K562 (cell line): Measurements from ENCODE around the gene FITM1. TPM values are rescaled to one million over a fixed set of nuclear protein-coding genes. Genes with fewer than 3 reads are reported as not detected.

ENCODE experiments used
- BHLHE40 ChIP-seq: IDR thresholded peaks from 2 replicates; pipeline ENCODE4 v1.6.1; 2011; ENCODE audit warnings: low read length, improper control_type of control experiment
- DACH1 ChIP-seq: fragments of 450-650 bp; IDR thresholded peaks from 2 replicates; pipeline ENCODE4 v1.6.1; 2018; ENCODE audit not compliant: partially characterized antibody
- EWSR1 ChIP-seq: fragments of 450-650 bp; IDR thresholded peaks from 2 replicates; pipeline ENCODE4 v1.6.1; 2018; ENCODE audit warnings: borderline replicate concordance, mild to moderate bottlenecking, low read depth, moderate library complexity; ENCODE audit not compliant: partially characterized antibody
- MEIS2 ChIP-seq: fragments of 450-650 bp; IDR thresholded peaks from 2 replicates; pipeline ENCODE4 v1.6.1; 2014; ENCODE audit warnings: mild to moderate bottlenecking; ENCODE audit not compliant: partially characterized antibody
- NR4A1 ChIP-seq, 2 experiments: fragments of 250-450 bp in 1 of 2; fragments of 450-650 bp in 1 of 2; sonication (Bioruptor Pico) in 1 of 2; IDR thresholded peaks; 2 replicates each; pipeline versions ENCODE4 v1.4.0 to v1.6.1; 2016 to 2020; ENCODE audit warnings: mild to moderate bottlenecking in 2 of 2, missing compliant biosample characterization in 1 of 2, missing genetic modification characterization in 1 of 2, moderate library complexity in 1 of 2
- POLR2B ChIP-seq: fragments of 450-650 bp; IDR thresholded peaks from 2 replicates; pipeline ENCODE4 v1.6.1; 2018; ENCODE audit warnings: low read depth; ENCODE audit not compliant: partially characterized antibody
- RAD51 ChIP-seq: fragments of 450-650 bp; IDR thresholded peaks from 2 replicates; pipeline ENCODE4 v1.7.1; 2016; ENCODE audit warnings: low read depth, mild to moderate bottlenecking, borderline replicate concordance
- RNF219 ChIP-seq: fragments of 250-450 bp; sonication (Bioruptor Pico); IDR thresholded peaks from 2 replicates; pipeline ENCODE4 v1.5.0; 2022; ENCODE audit warnings: mild to moderate bottlenecking
- TEAD2 ChIP-seq: fragments of 450-650 bp; IDR thresholded peaks from 2 replicates; pipeline ENCODE4 v1.6.1; 2016; ENCODE audit warnings: missing genetic modification characterization, control low read depth, missing compliant biosample characterization
- TFAP4 ChIP-seq: sonication (generic); formaldehyde crosslinking; IDR thresholded peaks from 2 replicates; pipeline ENCODE4 v1.8.0; 2022; ENCODE audit warnings: missing genetic modification reagents, mild to moderate bottlenecking, moderate library complexity, borderline replicate concordance
- TOE1 ChIP-seq, 2 experiments: fragments of 450-650 bp in 1 of 2; sonication (generic) in 1 of 2; formaldehyde crosslinking in 1 of 2; IDR thresholded peaks; 2 replicates each; pipeline versions ENCODE4 v1.7.1 to v1.8.0; 2016 to 2022; ENCODE audit warnings: borderline replicate concordance in 2 of 2, mild to moderate bottlenecking in 2 of 2, antibody characterized with exemption in 1 of 2, inconsistent platforms in 1 of 2, low read depth in 1 of 2, missing genetic modification reagents in 1 of 2, moderate library complexity in 1 of 2
- ZBTB1 ChIP-seq: sonication (generic); formaldehyde crosslinking; IDR thresholded peaks from 2 replicates; pipeline ENCODE4 v1.8.1; 2023; ENCODE audit warnings: missing genetic modification reagents, low read depth, mild to moderate bottlenecking, borderline replicate concordance
- ZBTB34 ChIP-seq: fragments of 250-450 bp; sonication (Bioruptor Pico); IDR thresholded peaks from 2 replicates; pipeline ENCODE4 v1.8.0; 2021; ENCODE audit warnings: mild to moderate bottlenecking, moderate library complexity
- ZFP36 ChIP-seq: fragments of 150-350 bp; IDR thresholded peaks from 2 replicates; pipeline ENCODE4 v1.6.1; 2018; ENCODE audit warnings: low read length, low read depth; ENCODE audit not compliant: partially characterized antibody
- ZNF134 ChIP-seq: fragments of 250-450 bp; sonication (Bioruptor Pico); conservative IDR thresholded peaks from 2 replicates; pipeline ENCODE4 v1.4.0; 2020
- ZNF146 ChIP-seq: IDR thresholded peaks from one replicate; pipeline ENCODE4 v1.6.1; 2018; ENCODE audit warnings: missing compliant biosample characterization; ENCODE audit not compliant: unreplicated experiment
- ZNF408 ChIP-seq: fragments of 250-450 bp; sonication (Bioruptor Pico); IDR thresholded peaks from 2 replicates; pipeline ENCODE4 v1.4.0; 2020; ENCODE audit warnings: low read depth, mild to moderate bottlenecking, moderate library complexity
- polyA plus RNA-seq, 8 experiments: library from polyadenylated mRNA; depleted of rRNA in 4 of 8; stranded (reverse) in 5 of 8; unstranded in 3 of 8; fragments of >200 nt; fragmentation: Nextera tagmentation in 2 of 8; fragmentation: Illumina TruSeq in 1 of 8; extraction: Ambion mirVana in 2 of 8; extraction: Trizol in 1 of 8; gene quantifications; 2 replicates each; pipeline versions ENCODE4 v1.2.1 to v1.2.3, GENCODE V29; 2011 to 2014; ENCODE audit warnings: inconsistent platforms in 1 of 8, missing spikeins in 1 of 8
- total RNA-seq, 7 experiments: library from RNA; depleted of rRNA in 6 of 7; stranded (reverse); fragments of >200 nt in 6 of 7; fragmentation: Illumina TruSeq in 2 of 7; extraction: Trizol in 2 of 7; gene quantifications; 2 replicates each; pipeline versions ENCODE4 v1.2.1 to v1.2.3, GENCODE V29; 2011 to 2021; ENCODE audit warnings: low replicate concordance in 1 of 7
- TF ChIP-seq, protein P1 (sequence below): fragments of 250-450 bp; sonication (Bioruptor Pico); IDR thresholded peaks from 2 replicates; pipeline ENCODE4 v1.6.1; 2021; ENCODE audit warnings: mild to moderate bottlenecking
- TF ChIP-seq, protein P2 (sequence below): sonication (generic); formaldehyde crosslinking; IDR thresholded peaks from 2 replicates; pipeline ENCODE4 v1.8.0; 2022; ENCODE audit warnings: mild to moderate bottlenecking, missing genetic modification reagents

The FITM1 gene
- total and polyA plus RNA-seq, 9 of the 15 experiments (the other 6 are each of a cell fraction or from before 2014, with no cell fraction given), result 0.09 to 0.20 TPM; not detected in 7

DNA sequence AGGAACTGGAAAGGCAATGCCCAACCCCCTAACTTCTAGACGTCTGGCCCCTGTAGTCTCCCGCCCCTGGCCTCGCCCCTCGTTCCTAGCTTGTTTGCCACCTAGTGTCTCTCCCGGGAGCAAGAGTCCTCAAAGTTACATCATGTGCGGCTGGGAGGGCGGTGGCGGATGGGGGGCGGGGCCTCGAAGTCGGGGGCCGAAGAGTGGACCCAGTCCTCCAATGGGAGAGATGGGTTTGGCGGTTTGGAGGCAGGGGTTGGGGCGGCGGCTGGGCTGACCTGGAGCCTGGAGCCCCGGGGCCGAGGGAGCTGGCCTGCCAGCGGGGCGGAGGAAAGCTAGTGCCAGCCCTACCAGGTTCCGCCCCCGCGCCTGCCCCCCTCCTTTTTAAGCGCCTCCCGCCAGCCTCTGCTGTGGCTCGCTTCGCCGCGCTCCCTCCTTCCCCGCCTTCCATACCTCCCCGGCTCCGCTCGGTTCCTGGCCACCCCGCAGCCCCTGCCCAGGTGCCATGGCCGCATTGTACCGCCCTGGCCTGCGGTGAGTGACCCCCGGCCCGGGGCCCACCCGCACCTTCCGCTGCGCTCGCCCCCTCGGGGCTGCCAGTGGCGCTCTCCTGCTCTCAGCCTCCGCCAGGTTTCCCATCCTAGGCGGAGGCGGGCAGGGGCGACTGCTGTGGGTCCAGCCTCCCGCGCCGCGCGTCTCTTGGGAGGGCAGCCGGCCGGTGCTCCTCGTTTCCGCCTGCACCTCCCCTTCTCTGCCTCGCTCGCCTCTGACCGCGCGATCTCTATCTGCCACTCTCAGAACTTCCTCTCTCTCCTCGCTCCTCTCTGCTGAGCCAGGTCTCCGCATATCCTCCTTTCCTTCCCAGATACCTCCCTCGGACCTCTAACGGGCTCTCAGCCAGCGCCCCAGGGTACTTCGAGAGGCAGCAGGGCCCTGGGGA, 36.3 kb upstream of the FITM1 start, which contains the start of gene PCK2 (continued):
- TF ChIP-seq TOE1 (IDR thresholded peaks at IDR 0.05; ENCODE audit: borderline replicate concordance) (peak; percentile 20; the same call in 1 of the 2 replicates), TOE1 (CRISPR knock-in tag; IDR thresholded peaks at IDR 0.05; ENCODE audit: borderline replicate concordance, low read depth) (no peak), RAD51 (no peak), ZBTB34 (CRISPR knock-in tag) (no peak), BHLHE40 (no peak), TFAP4 (CRISPR knock-in tag) (peak; percentile 69), POLR2B (peak; percentile 92), ZNF134 (CRISPR knock-in tag) (no peak), NR4A1 (CRISPR knock-in tag; IDR thresholded peaks at IDR 0.05) (no peak; the same call in 1 of the 2 replicates), NR4A1 (tag; IDR thresholded peaks at IDR 0.05) (no peak), RNF219 (CRISPR knock-in tag) (no peak), TEAD2 (no peak), DACH1 (no peak), ZNF408 (CRISPR knock-in tag) (no peak), EWSR1 (no peak), ZFP36 (no peak), ZBTB1 (no peak; the same call in 1 of the 2 replicates), MEIS2 (no peak), ZNF146 (no peak)
- TF ChIP-seq, protein P1, sequence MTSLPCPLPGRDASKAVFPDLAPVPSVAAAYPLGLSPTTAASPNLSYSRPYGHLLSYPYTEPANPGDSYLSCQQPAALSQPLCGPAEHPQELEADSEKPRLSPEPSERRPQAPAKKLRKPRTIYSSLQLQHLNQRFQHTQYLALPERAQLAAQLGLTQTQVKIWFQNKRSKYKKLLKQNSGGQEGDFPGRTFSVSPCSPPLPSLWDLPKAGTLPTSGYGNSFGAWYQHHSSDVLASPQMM, result no peak
- TF ChIP-seq, protein P2, sequence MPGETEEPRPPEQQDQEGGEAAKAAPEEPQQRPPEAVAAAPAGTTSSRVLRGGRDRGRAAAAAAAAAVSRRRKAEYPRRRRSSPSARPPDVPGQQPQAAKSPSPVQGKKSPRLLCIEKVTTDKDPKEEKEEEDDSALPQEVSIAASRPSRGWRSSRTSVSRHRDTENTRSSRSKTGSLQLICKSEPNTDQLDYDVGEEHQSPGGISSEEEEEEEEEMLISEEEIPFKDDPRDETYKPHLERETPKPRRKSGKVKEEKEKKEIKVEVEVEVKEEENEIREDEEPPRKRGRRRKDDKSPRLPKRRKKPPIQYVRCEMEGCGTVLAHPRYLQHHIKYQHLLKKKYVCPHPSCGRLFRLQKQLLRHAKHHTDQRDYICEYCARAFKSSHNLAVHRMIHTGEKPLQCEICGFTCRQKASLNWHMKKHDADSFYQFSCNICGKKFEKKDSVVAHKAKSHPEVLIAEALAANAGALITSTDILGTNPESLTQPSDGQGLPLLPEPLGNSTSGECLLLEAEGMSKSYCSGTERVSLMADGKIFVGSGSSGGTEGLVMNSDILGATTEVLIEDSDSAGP (CRISPR knock-in tag), result no peak
